MCF 10A (cell line): ENCODE data around the gene PROK2. TPM values are rescaled to one million over a fixed set of nuclear protein-coding genes. Genes with fewer than 3 reads are reported as not detected.

Source experiments
- BruUV-seq: library from RNA; stranded (reverse); fragments of 400-500 nt; replicated peaks from 2 replicates; lab custom pipeline; 2021; lab: Mats Ljungman, UMichigan
- CTCF ChIA-PET: fragments of 300-600 bp; sonication (Branson Sonifier 250); formaldehyde crosslinking; extraction: SDS; loops from one replicate; lab custom pipeline; 2021; ENCODE audit warnings: antibody characterized with exemption, inconsistent platforms; lab: Yijun Ruan, JAX
- POLR2A ChIA-PET: fragments of 300-600, 350-650 bp; sonication (Branson Sonifier 250); formaldehyde crosslinking; extraction: SDS; loops from one replicate; lab custom pipeline; 2020; ENCODE audit warnings: antibody characterized with exemption, inconsistent platforms; lab: Yijun Ruan, JAX
- DNase-seq: peaks from one replicate; pipeline ENCODE4 v3.0.0-alpha.2; 2018; ENCODE audit not compliant: unreplicated experiment
- H3K27ac Mint-ChIP-seq: one replicate; pipeline ENCODE4 v1.8.0; 2022; ENCODE audit warnings: mild to moderate bottlenecking, low read depth, mixed read lengths; ENCODE audit not compliant: unreplicated experiment
- H3K27me3 Mint-ChIP-seq: one replicate; pipeline ENCODE4 v1.8.0; 2022; ENCODE audit warnings: mixed read lengths; ENCODE audit not compliant: insufficient read depth, unreplicated experiment
- H3K36me3 Mint-ChIP-seq: one replicate; pipeline ENCODE4 v1.8.0; 2022; ENCODE audit warnings: mild to moderate bottlenecking, moderate library complexity, mixed read lengths; ENCODE audit not compliant: insufficient read depth, unreplicated experiment
- H3K4me1 Mint-ChIP-seq: one replicate; pipeline ENCODE4 v1.8.0; 2022; ENCODE audit warnings: mixed read lengths; ENCODE audit not compliant: insufficient read depth, unreplicated experiment
- H3K4me3 Mint-ChIP-seq: one replicate; pipeline ENCODE4 v1.8.0; 2022; ENCODE audit warnings: mild to moderate bottlenecking, moderate library complexity, mixed read lengths; ENCODE audit not compliant: unreplicated experiment
- H3K9me3 Mint-ChIP-seq: one replicate; pipeline ENCODE4 v1.8.0; 2022; ENCODE audit warnings: mixed read lengths; ENCODE audit not compliant: unreplicated experiment
- CTCF ChIP-seq: fragments of 200-600 bp; IDR thresholded peaks from one replicate; pipeline ENCODE4 v1.8.0; 2022; ENCODE audit warnings: antibody characterized with exemption, mild to moderate bottlenecking; ENCODE audit not compliant: unreplicated experiment
- intact Hi-C: fragments of 100-400 bp; cut with micrococcal nuclease; formaldehyde crosslinking; loops from 2 replicates; pipeline ENCODE4 v1.14.1; 2022
- total RNA-seq: library from RNA; stranded (reverse); gene quantifications from 2 replicates; pipeline ENCODE4 v1.2.3, GENCODE V29; 2022

PROK2 gene
- total RNA-seq, 1 experiment from 2014 or later, result not detected

DNA sequence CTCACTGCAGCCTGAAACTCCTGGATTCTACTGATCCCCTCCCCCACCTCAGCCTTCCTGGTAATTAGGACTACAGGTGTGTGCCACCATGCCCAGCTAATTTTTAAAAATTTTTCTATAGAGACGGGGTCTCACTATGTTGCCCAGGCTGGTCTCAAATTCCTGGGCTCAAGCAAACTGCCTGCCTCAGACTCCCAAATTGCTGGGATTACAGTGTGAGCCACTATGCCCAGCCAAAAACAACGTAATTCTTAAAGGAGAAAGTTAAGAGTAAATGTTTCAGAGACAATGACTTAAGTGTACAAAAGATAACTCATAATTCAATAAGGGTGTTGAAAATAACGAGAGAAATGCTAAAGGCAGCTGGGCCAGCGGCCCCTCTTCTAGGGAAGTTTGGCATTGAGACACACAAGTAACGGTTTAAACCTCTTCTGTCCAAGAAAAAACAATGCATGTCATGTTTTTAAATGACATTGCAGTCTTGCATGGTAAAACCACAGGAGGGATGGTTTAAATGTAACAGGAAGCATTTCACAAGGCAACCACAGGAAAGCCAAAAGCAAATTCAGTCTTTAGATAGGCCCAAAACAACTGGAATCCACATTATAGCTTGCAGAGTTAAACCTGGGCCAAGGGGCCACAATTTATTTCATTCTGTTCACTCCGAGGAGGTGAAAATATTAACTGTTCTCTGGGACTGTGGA is 5.1 kb downstream of the PROK2 start:
- H3K27ac Mint-ChIP-seq, result no peak overlapping the region
- no TSS peak for BruUV-seq
- POLR2A ChIA-PET, result no interaction called here

GRCh38 chr3:71778353-71778752 is 6.6 kb downstream of the PROK2 start:
- Mint-ChIP-seq H3K4me3 (no peak overlapping the region), H3K27ac (no peak overlapping the region), H3K4me1 (no peaks in the 10 kb centered on the region), H3K9me3 (no peaks in the 10 kb centered on the region), H3K27me3 (peaks cover 44% of the 10 kb centered on the region), H3K36me3 (no peaks in the 10 kb centered on the region)
- TF ChIP-seq CTCF, result no peak
- CTCF ChIA-PET, result interaction anchor here (0.6 to 0.9 kb wide), 3 partner anchors 61 to 84 kb away, joined by 3 to 5 read pairs (median 4); no protein-coding TSS in a partner anchor
- intact Hi-C loops, result no loop called here
- POLR2A ChIA-PET, result no interaction called here
- DNase-seq, result no peak
- BruUV-seq, result no TSS peak

More for the DNA sequence above, 5.1 kb downstream of the PROK2 start:
- Mint-ChIP-seq H3K9me3 (no peaks in the 10 kb centered on the region), H3K4me1 (no peaks in the 10 kb centered on the region), H3K36me3 (no peaks in the 10 kb centered on the region), H3K27me3 (peaks cover 56% of the 10 kb centered on the region), H3K4me3 (no peak overlapping the region)
- intact Hi-C loops, result no loop called here
- TF ChIP-seq CTCF, result no peak
- no peak for DNase-seq
- CTCF ChIA-PET, result no interaction called here

DNA sequence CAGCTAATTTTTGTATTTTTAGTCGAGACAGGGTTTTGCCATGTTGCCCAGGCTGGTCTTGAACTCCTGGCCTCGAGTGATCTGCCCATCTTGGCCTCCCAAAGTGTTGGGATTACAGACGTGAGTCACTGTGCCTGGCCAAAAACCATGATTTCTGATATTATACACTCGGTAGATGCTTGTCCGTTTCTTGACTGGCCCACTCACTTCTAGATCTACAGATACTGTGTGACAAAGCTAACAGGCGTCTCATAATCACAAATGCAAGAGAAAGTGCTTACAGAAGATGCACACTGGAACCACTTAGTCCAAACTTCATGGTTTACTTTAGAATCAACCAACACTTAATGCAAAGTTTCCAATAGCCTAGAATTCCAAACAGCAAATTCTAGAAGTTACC is 8.4 kb downstream of the PROK2 start:
- H3K4me1 Mint-ChIP-seq, result no peaks in the 10 kb centered on the region
- no peak overlapping the region for H3K4me3 Mint-ChIP-seq
- intact Hi-C loops, result no loop called here
- no peak for TF ChIP-seq CTCF
- ChIA-PET CTCF (no interaction called here), POLR2A (no interaction called here)
- H3K27ac Mint-ChIP-seq, result no peak overlapping the region
- no peak for DNase-seq
- H3K9me3 Mint-ChIP-seq, result no peaks in the 10 kb centered on the region
- BruUV-seq, result no TSS peak
- H3K27me3 Mint-ChIP-seq, result peaks cover 38% of the 10 kb centered on the region
- H3K36me3 Mint-ChIP-seq, result no peaks in the 10 kb centered on the region

DNA sequence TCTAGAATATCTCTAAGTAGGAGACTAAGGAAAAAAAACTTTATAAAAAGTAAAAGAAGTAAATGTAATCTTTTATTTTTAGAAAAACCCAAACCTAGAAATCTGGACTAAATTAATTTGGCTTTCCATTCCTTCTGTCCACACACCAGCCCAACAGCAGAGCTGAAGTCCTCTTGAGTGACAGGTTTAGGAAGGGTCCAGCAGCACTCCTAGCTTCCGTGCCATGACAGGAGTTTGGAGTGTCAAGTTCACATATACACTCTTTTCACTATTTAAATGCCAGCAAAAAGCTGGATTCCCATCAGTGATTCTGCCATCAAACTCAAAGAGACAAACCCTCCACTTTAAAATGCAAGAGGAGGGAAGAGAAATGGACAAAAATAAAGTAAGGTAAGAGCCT is 13.1 kb downstream of the PROK2 start:
- CTCF ChIA-PET, result no interaction called here
- no peak for TF ChIP-seq CTCF
- no peak for DNase-seq
- intact Hi-C loops, result no loop called here
- POLR2A ChIA-PET, result no interaction called here
- Mint-ChIP-seq H3K4me3 (no peak overlapping the region), H3K36me3 (no peaks in the 10 kb centered on the region), H3K4me1 (no peaks in the 10 kb centered on the region), H3K9me3 (no peaks in the 10 kb centered on the region), H3K27ac (no peak overlapping the region), H3K27me3 (peaks cover 32% of the 10 kb centered on the region)
- BruUV-seq, result no TSS peak
